GM10266 (cell line): Measurements from ENCODE around the gene MGAT2.
"Not testable (repeated sequence)": the region's sequence is repeated elsewhere in the genome, so short reads cannot be mapped to it uniquely, and the experiment has no call there.

Experiments
- DNase-seq: peaks from one replicate; pipeline ENCODE4 v3.0.0; 2012; ENCODE audit errors: extremely low spot score
- CTCF ChIP-seq: IDR thresholded peaks from 2 replicates; pipeline ENCODE4 v1.5.1; 2012; ENCODE audit warnings: mild to moderate bottlenecking, low read depth; ENCODE audit not compliant: control insufficient read depth, insufficient read depth; ENCODE audit errors: missing control alignments

Gene MGAT2

GRCh38 chr14:49615776-49616175, 4.8 kb upstream of the MGAT2 start:
- TF ChIP-seq CTCF: no peak

GRCh38 chr14:49617852-49618519, 2.6 kb upstream of the MGAT2 start:
- DNase-seq: no peak

More at GRCh38 chr14:49615776-49616175, 4.8 kb upstream of the MGAT2 start:
- DNase-seq: no peak

GRCh38 chr14:49619273-49619672, 1.3 kb upstream of the MGAT2 start:
- not testable (repeated sequence) for DNase-seq

More at GRCh38 chr14:49617852-49618519, 2.6 kb upstream of the MGAT2 start:
- TF ChIP-seq CTCF: no peak

GRCh38 chr14:49619730-49620129, 869 bp upstream of the MGAT2 start:
- DNase-seq: no peak
- TF ChIP-seq CTCF: no peak

DNA sequence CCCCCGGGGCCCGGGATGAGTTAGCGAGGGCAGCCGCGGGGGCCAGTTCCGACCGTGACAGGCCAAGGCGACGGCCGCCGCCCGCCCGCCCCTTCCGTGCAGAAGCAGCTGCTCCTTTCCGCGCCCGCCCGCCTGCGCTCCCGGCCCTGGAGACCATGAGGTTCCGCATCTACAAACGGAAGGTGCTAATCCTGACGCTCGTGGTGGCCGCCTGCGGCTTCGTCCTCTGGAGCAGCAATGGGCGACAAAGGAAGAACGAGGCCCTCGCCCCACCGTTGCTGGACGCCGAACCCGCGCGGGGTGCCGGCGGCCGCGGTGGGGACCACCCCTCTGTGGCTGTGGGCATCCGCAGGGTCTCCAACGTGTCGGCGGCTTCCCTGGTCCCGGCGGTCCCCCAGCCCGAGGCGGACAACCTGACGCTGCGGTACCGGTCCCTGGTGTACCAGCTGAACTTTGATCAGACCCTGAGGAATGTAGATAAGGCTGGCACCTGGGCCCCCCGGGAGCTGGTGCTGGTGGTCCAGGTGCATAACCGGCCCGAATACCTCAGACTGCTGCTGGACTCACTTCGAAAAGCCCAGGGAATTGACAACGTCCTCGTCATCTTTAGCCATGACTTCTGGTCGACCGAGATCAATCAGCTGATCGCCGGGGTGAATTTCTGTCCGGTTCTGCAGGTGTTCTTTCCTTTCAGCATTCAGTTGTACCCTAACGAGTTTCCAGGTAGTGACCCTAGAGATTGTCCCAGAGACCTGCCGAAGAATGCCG, 699 bp downstream of the MGAT2 start:
- DNase-seq: peak; percentile 53
- TF ChIP-seq CTCF: no peak

DNA sequence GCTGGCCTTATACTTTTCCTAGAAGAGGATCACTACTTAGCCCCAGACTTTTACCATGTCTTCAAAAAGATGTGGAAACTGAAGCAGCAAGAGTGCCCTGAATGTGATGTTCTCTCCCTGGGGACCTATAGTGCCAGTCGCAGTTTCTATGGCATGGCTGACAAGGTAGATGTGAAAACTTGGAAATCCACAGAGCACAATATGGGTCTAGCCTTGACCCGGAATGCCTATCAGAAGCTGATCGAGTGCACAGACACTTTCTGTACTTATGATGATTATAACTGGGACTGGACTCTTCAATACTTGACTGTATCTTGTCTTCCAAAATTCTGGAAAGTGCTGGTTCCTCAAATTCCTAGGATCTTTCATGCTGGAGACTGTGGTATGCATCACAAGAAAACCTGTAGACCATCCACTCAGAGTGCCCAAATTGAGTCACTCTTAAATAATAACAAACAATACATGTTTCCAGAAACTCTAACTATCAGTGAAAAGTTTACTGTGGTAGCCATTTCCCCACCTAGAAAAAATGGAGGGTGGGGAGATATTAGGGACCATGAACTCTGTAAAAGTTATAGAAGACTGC, 1.5 kb downstream of the MGAT2 start:
- DNase-seq: no peak

DNA sequence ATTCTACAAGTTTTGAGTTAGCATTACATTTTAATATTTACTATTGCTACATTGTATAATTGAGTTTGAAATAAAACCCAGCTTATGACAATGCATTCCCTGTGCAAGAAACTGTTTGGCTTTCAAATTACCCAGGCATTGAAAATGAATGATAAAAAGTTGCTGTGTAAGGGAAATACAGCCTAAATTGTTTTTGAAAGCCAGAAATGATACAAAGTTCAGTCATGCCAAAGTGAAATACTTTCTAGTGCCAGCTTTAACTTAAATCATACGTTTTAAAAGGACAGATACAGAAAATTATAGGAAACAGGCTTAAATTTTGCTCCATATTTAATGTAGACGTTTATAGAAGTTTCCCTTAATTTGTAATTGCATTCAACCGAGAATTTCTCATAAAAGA, 2.8 kb downstream of the MGAT2 start:
- no peak for DNase-seq
- TF ChIP-seq CTCF: no peak

More for the DNA sequence above, 1.5 kb downstream of the MGAT2 start:
- no peak for TF ChIP-seq CTCF
